ENCODE results near the gene ANG. TPM values are rescaled to one million over a fixed set of nuclear protein-coding genes. Genes with fewer than 3 reads are reported as not detected.

The ANG gene
- total RNA-seq, 1 experiment from 2014 or later, result 3.2 TPM

DNA sequence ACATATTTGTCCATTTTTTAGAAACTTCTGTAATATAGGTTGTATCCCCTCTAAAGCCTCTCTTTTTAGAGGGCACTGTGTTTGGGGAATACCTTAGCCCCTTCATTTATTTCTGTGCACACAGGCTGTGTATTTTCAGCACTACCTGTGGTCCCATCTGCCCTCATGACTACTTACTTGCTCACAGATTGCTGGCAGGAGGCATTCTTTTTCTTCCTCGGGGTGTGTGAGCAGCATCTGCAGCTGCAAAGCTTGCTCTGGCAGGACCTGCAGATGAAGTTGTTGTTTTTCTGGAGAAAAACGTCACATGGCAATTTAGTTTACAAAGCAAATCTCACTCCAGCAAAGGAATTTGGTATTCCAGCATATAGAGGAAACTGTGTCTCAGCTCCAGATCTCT lies 24.3 kb downstream of the ANG start:
- Mint-ChIP-seq H3K27me3 (ENCODE audit: low read depth) (peaks cover 6% of the 10 kb centered on the region; the same call in 1 of the 2 replicates), H3K4me1 (peaks cover 16 to 19% of the 10 kb centered on the region in 2 experiments), H3K4me3 (no peak overlapping the region), H3K36me3 (ENCODE audit: insufficient read depth in 1 of 3, low read depth in 3 of 3) (peaks cover 0 to 3% (median 0%) of the 10 kb centered on the region in 3 experiments; a peak in 2 of 7 replicates), H3K27ac (no peak overlapping the region), H3K9me3 (peaks cover 0 to 7% of the 10 kb centered on the region in 2 experiments; a peak in 3 of 5 replicates)
- Histone ChIP-seq H4K20me1 (ENCODE audit: control insufficient read depth, insufficient read depth, insufficient read length) (no peaks in the 10 kb centered on the region), H3K4me1 (ENCODE audit: insufficient read depth, low read length) (no peaks in the 10 kb centered on the region), H3K23ac (ENCODE audit: insufficient read length, low read depth, low read length) (no peak overlapping the region), H3K9me3 (ENCODE audit: control insufficient read depth, low read depth, low read length) (no peaks in the 10 kb centered on the region), H3K27ac (ENCODE audit: insufficient read length, low read depth, low read length) (no peak overlapping the region), H2AK5ac (ENCODE audit: insufficient read length, low read length) (no peak overlapping the region), H3K27me3 (ENCODE audit: insufficient read depth, low read length) (no peaks in the 10 kb centered on the region), H2BK20ac (ENCODE audit: low read depth, low read length, poor library complexity, severe bottlenecking) (no peak overlapping the region), H3K9ac (ENCODE audit: extremely low read depth, insufficient read length, low read length) (no peak overlapping the region), H2BK120ac (ENCODE audit: low read depth, low read length, poor library complexity, severe bottlenecking) (no peak overlapping the region), H3K56ac (ENCODE audit: insufficient read length, low read depth, low read length) (no peak overlapping the region), H3K79me2 (ENCODE audit: insufficient read depth, low read length) (no peaks in the 10 kb centered on the region), H2AFZ (ENCODE audit: low read length) (no peak overlapping the region), H2BK15ac (ENCODE audit: low read depth, low read length) (no peak overlapping the region), H3K79me1 (ENCODE audit: insufficient read depth, low read depth, low read length, poor library complexity, severe bottlenecking) (no peaks in the 10 kb centered on the region), H4K8ac (replicated peaks; ENCODE audit: insufficient read length, low read depth, low read length) (no peak overlapping the region), H3T11ph (ENCODE audit: low read length) (no peak overlapping the region), H2BK5ac (ENCODE audit: insufficient read length, low read length) (no peak overlapping the region), H4K5ac (ENCODE audit: insufficient read length, low read depth, low read length) (no peak overlapping the region), H4K91ac (ENCODE audit: insufficient read length, low read depth, low read length) (no peak overlapping the region), H3K18ac (ENCODE audit: insufficient read length, low read depth, low read length) (no peak overlapping the region), H3K4ac (ENCODE audit: low read depth, low read length) (no peak overlapping the region), H3K23me2 (ENCODE audit: insufficient read length, low read depth, low read length, poor library complexity, severe bottlenecking) (no peaks in the 10 kb centered on the region), H2BK12ac (ENCODE audit: insufficient read length, low read depth, low read length) (no peak overlapping the region), H3K14ac (ENCODE audit: insufficient read depth, low read length) (no peak overlapping the region), H3K4me2 (ENCODE audit: insufficient read depth, insufficient read length, low read length) (no peak overlapping the region)
- TF ChIP-seq, protein P1, sequence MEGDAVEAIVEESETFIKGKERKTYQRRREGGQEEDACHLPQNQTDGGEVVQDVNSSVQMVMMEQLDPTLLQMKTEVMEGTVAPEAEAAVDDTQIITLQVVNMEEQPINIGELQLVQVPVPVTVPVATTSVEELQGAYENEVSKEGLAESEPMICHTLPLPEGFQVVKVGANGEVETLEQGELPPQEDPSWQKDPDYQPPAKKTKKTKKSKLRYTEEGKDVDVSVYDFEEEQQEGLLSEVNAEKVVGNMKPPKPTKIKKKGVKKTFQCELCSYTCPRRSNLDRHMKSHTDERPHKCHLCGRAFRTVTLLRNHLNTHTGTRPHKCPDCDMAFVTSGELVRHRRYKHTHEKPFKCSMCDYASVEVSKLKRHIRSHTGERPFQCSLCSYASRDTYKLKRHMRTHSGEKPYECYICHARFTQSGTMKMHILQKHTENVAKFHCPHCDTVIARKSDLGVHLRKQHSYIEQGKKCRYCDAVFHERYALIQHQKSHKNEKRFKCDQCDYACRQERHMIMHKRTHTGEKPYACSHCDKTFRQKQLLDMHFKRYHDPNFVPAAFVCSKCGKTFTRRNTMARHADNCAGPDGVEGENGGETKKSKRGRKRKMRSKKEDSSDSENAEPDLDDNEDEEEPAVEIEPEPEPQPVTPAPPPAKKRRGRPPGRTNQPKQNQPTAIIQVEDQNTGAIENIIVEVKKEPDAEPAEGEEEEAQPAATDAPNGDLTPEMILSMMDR (conservative IDR thresholded peaks at IDR 0.05), result no peak
- WGBS (ENCODE audit: extremely low coverage, insufficient read length, low lambda C conversion rate), result no CpG with 5 or more reads among the region's 2 CpGs
- DNase-seq, result no peak

All from H9 (cell line).